Hepatocyte (in vitro differentiated cells): Measurements from ENCODE around the gene SGK2. TPM values are rescaled to one million over a fixed set of nuclear protein-coding genes. Genes with fewer than 3 reads are reported as not detected.

Source experiments
- DNase-seq: peaks from one replicate; pipeline ENCODE4 v3.0.0-alpha.2; 2016; ENCODE audit warnings: low spot score
- H2AFZ ChIP-seq: fragments of 200-600 bp; sonication (generic); 2 replicates; pipeline ENCODE4 v1.6.0; 2016; ENCODE audit warnings: antibody characterized with exemption, mild to moderate bottlenecking
- H3K27ac ChIP-seq: fragments of 200-600 bp; sonication (generic); 2 replicates; pipeline ENCODE4 v1.5.1; 2016; ENCODE audit warnings: mild to moderate bottlenecking
- H3K27me3 ChIP-seq: fragments of 200-600 bp; sonication (generic); 2 replicates; pipeline ENCODE4 v1.6.1; 2016
- H3K36me3 ChIP-seq: fragments of 200-600 bp; sonication (generic); replicated peaks from 2 replicates; pipeline ENCODE4 v1.5.1; 2016; ENCODE audit warnings: low read depth; ENCODE audit not compliant: insufficient read depth
- H3K4me1 ChIP-seq: fragments of 200-600 bp; sonication (generic); 2 replicates; pipeline ENCODE4 v1.5.1; 2016; ENCODE audit warnings: mild to moderate bottlenecking, moderate library complexity; ENCODE audit not compliant: insufficient read depth
- H3K4me2 ChIP-seq: fragments of 200-600 bp; sonication (generic); 2 replicates; pipeline ENCODE4 v1.6.0; 2016
- H3K4me3 ChIP-seq: fragments of 200-600 bp; sonication (generic); 2 replicates; pipeline ENCODE4 v1.5.1; 2016; ENCODE audit warnings: mild to moderate bottlenecking
- H3K79me2 ChIP-seq: fragments of 200-600 bp; sonication (generic); 2 replicates; pipeline ENCODE4 v1.6.0; 2017; ENCODE audit warnings: mild to moderate bottlenecking
- H3K9me2 ChIP-seq: fragments of 200-600 bp; sonication (generic); replicated peaks from 2 replicates; pipeline ENCODE4 v1.6.0; 2017; ENCODE audit warnings: mild to moderate bottlenecking; ENCODE audit not compliant: insufficient read depth
- H3K9me3 ChIP-seq: fragments of 200-600 bp; sonication (generic); 2 replicates; pipeline ENCODE4 v1.5.1; 2016; ENCODE audit warnings: low read depth, mild to moderate bottlenecking
- H4K20me1 ChIP-seq: fragments of 200-600 bp; sonication (generic); 2 replicates; pipeline ENCODE4 v1.6.0; 2016; ENCODE audit warnings: mild to moderate bottlenecking; ENCODE audit not compliant: insufficient read depth, poor library complexity, severe bottlenecking
- EZH2 ChIP-seq: fragments of 200-600 bp; sonication (generic); IDR thresholded peaks from 2 replicates; pipeline ENCODE4 v1.6.1; 2016; ENCODE audit warnings: antibody characterized with exemption, mild to moderate bottlenecking, borderline replicate concordance
- EZH2phosphoT487 ChIP-seq: fragments of 200-600 bp; sonication (generic); IDR thresholded peaks from one replicate; pipeline ENCODE4 v1.6.1; 2018; ENCODE audit warnings: antibody characterized with exemption, mild to moderate bottlenecking, low read depth, moderate library complexity; ENCODE audit not compliant: unreplicated experiment, severe bottlenecking
- WGBS: methylation state at CpG from one replicate; pipeline ENCODE4 v1.1.6; 2016; ENCODE audit warnings: low lambda C conversion rate; ENCODE audit errors: missing lambda C conversion rate; 5-methylcytosine and 5-hydroxymethylcytosine counted together
- polyA plus RNA-seq: library from polyadenylated mRNA; unstranded; fragments of >200 nt; fragmentation: Nextera tagmentation; extraction: Ambion mirVana; gene quantifications from 2 replicates; pipeline ENCODE4 v1.2.1, GENCODE V29; 2016
- total RNA-seq: library from RNA; depleted of rRNA; stranded (reverse); fragments of >200 nt; gene quantifications from 2 replicates; pipeline ENCODE4 v1.2.3, GENCODE V29; 2014
- TF ChIP-seq, protein P1 (sequence below): fragments of 200-600 bp; sonication (generic); IDR thresholded peaks from 2 replicates; pipeline ENCODE4 v1.5.1; 2016; ENCODE audit warnings: antibody characterized with exemption, mild to moderate bottlenecking; ENCODE audit not compliant: poor library complexity

The SGK2 gene
- total and polyA plus RNA-seq, 2 experiments from 2014 or later: 12.5 to 21.2 TPM

- no peaks in the 10 kb centered on the region for H3K79me2 ChIP-seq
- H3K27ac ChIP-seq: peak overlapping the region; percentile 83
- H2AFZ ChIP-seq: no peak overlapping the region
- TF ChIP-seq, protein P1, sequence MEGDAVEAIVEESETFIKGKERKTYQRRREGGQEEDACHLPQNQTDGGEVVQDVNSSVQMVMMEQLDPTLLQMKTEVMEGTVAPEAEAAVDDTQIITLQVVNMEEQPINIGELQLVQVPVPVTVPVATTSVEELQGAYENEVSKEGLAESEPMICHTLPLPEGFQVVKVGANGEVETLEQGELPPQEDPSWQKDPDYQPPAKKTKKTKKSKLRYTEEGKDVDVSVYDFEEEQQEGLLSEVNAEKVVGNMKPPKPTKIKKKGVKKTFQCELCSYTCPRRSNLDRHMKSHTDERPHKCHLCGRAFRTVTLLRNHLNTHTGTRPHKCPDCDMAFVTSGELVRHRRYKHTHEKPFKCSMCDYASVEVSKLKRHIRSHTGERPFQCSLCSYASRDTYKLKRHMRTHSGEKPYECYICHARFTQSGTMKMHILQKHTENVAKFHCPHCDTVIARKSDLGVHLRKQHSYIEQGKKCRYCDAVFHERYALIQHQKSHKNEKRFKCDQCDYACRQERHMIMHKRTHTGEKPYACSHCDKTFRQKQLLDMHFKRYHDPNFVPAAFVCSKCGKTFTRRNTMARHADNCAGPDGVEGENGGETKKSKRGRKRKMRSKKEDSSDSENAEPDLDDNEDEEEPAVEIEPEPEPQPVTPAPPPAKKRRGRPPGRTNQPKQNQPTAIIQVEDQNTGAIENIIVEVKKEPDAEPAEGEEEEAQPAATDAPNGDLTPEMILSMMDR: no peak
- TF ChIP-seq EZH2phosphoT487: no peak
- TF ChIP-seq EZH2: no peak
- H3K4me1 ChIP-seq: no peaks in the 10 kb centered on the region
- H3K36me3 ChIP-seq: no peaks in the 10 kb centered on the region
- DNase-seq: no peak
- no peak overlapping the region for H3K4me2 ChIP-seq
- H3K9me3 ChIP-seq: no peaks in the 10 kb centered on the region
- no peaks in the 10 kb centered on the region for H4K20me1 ChIP-seq
- H3K27me3 ChIP-seq: no peaks in the 10 kb centered on the region
- H3K4me3 ChIP-seq: no peak overlapping the region
- no peaks in the 10 kb centered on the region for H3K9me2 ChIP-seq
Observed at GRCh38 chr20:43531091-43531443, 27.8 kb upstream of the SGK2 start.

- no peak overlapping the region for H3K4me2 ChIP-seq
- H3K4me3 ChIP-seq: no peak overlapping the region
- H3K27me3 ChIP-seq: no peaks in the 10 kb centered on the region
- no peaks in the 10 kb centered on the region for H3K4me1 ChIP-seq
- no peak overlapping the region for H3K27ac ChIP-seq
- TF ChIP-seq, protein P1: no peak
- no peak for TF ChIP-seq EZH2
- no peak for TF ChIP-seq EZH2phosphoT487
- no peak for DNase-seq
- no peaks in the 10 kb centered on the region for H4K20me1 ChIP-seq
- H3K36me3 ChIP-seq: no peaks in the 10 kb centered on the region
- 94% methylated on average over 9 of the region's 9 CpGs for WGBS
- no peaks in the 10 kb centered on the region for H3K79me2 ChIP-seq
- H3K9me3 ChIP-seq: no peaks in the 10 kb centered on the region
- H3K9me2 ChIP-seq: no peaks in the 10 kb centered on the region
- H2AFZ ChIP-seq: no peak overlapping the region
Observed at GRCh38 chr20:43532416-43533055, 26.3 kb upstream of the SGK2 start.

GRCh38 chr20:43533060-43533459 lies 25.8 kb upstream of the SGK2 start:
- H3K4me1 ChIP-seq: no peaks in the 10 kb centered on the region
- no peak overlapping the region for H3K27ac ChIP-seq
- no peaks in the 10 kb centered on the region for H3K79me2 ChIP-seq
- no peak for DNase-seq
- TF ChIP-seq, protein P1: no peak
- TF ChIP-seq EZH2 (no peak), EZH2phosphoT487 (no peak)
- H3K27me3 ChIP-seq: no peaks in the 10 kb centered on the region
- no peak overlapping the region for H3K4me2 ChIP-seq
- H4K20me1 ChIP-seq: no peaks in the 10 kb centered on the region
- no peak overlapping the region for H3K4me3 ChIP-seq
- no peaks in the 10 kb centered on the region for H3K9me2 ChIP-seq
- H3K36me3 ChIP-seq: no peaks in the 10 kb centered on the region
- H3K9me3 ChIP-seq: no peaks in the 10 kb centered on the region
- H2AFZ ChIP-seq: no peak overlapping the region

GRCh38 chr20:43534016-43534415 lies 24.8 kb upstream of the SGK2 start:
- H3K27me3 ChIP-seq: no peaks in the 10 kb centered on the region
- WGBS: 96% methylated on average over 7 of the region's 7 CpGs
- DNase-seq: no peak
- TF ChIP-seq EZH2: no peak
- TF ChIP-seq, protein P1: no peak
- no peak for TF ChIP-seq EZH2phosphoT487
- no peaks in the 10 kb centered on the region for H3K9me3 ChIP-seq
- H3K27ac ChIP-seq: no peak overlapping the region
- no peak overlapping the region for H2AFZ ChIP-seq
- H3K4me3 ChIP-seq: no peak overlapping the region
- H3K36me3 ChIP-seq: no peaks in the 10 kb centered on the region
- H3K4me1 ChIP-seq: no peaks in the 10 kb centered on the region
- no peaks in the 10 kb centered on the region for H4K20me1 ChIP-seq
- no peaks in the 10 kb centered on the region for H3K79me2 ChIP-seq
- H3K9me2 ChIP-seq: no peaks in the 10 kb centered on the region
- H3K4me2 ChIP-seq: no peak overlapping the region
